Measurements from ENCODE around the gene ZNF783. TPM values are rescaled to one million over a fixed set of nuclear protein-coding genes. Genes with fewer than 3 reads are reported as not detected.
A peak's percentile ranks its signal among the peaks of the same experiment; 100 is the strongest.

ZNF783 gene
- total and polyA plus RNA-seq, 2 donors (not counting 1 experiment from before 2014, with no cell fraction given), result 38.1 to 43.8 TPM

DNA sequence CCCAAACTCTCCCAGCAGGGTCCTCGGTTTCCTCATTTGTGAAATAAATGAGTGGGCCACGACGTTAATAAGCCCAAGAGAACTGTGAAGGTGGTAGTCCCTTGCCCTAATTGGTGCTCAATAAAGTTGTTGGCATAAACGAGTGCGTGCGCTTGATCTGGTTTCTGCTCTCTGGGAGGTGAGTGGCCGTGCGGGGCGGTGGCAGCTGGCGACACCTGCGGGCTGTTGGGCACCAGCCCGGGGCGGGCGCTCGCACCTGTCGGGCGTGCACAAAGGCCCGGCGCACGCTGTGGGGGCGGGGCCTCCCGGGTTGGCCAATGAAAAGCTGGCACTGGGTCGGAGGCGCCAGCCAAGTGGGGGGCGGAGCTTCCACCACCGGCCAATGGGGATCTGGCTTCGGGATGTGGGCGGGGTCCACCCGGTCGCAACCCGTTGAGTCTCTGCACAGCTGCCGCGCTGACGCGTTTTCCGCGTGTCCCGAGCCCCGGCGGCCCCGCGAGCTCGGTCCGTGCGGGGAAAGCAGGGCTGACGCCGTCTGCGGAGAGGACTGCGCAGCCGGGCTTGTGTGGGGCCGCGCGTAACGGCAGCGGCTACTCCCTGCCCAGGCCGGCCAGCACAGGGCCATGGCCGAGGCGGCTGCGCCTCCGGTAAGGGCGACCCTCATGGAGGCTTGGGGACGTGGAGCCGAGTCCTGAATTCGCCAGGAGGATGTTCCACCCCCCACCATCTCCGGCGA lies 23.0 kb downstream of the ZNF783 start:
- Histone ChIP-seq H3K9me3 (ENCODE audit: control extremely low read depth in 1 of 3, control insufficient read depth in 2 of 3, insufficient read depth in 1 of 3, low read length in 2 of 3) (peaks cover 0 to 4% (median 0%) of the 10 kb centered on the region in 3 donors), H2AFZ (ENCODE audit: insufficient read depth, low read depth, low read length, poor library complexity, severe bottlenecking) (peak overlapping the region; percentile 67), H3K4me1 (ENCODE audit: control insufficient read depth in 2 of 2, insufficient read depth in 2 of 2, low read length in 2 of 2) (peaks cover 20 to 27% of the 10 kb centered on the region in 2 donors), H3K27me3 (replicated peaks in 1 of 4; ENCODE audit: control extremely low read depth in 1 of 4, control insufficient read depth in 3 of 4, insufficient read depth in 4 of 4, low read length in 3 of 4) (no peaks in the 10 kb centered on the region), H3K79me2 (ENCODE audit: control insufficient read depth, insufficient read depth, low read length) (peaks cover 5% of the 10 kb centered on the region), H3K27ac (ENCODE audit: low read length in 2 of 2) (peak overlapping the region in 1 of 2 donors; percentile 36), H3K4me3 (ENCODE audit: control extremely low read depth in 1 of 5, extremely low read depth in 1 of 5, insufficient read depth in 1 of 5, low read depth in 2 of 5, low read length in 4 of 5) (peak overlapping the region; percentile 31 to 69 (median 60)), H3K4me2 (replicated peaks; ENCODE audit: low read depth, low read length, poor library complexity, severe bottlenecking) (peak overlapping the region; percentile 91), H3K36me3 (replicated peaks in 1 of 2; ENCODE audit: control extremely low read depth in 1 of 2, control insufficient read depth in 1 of 2, extremely low read depth in 1 of 2, insufficient read depth in 2 of 2, low read length in 1 of 2) (peaks cover 0 to 11% of the 10 kb centered on the region in 2 experiments), H4K20me1 (ENCODE audit: control insufficient read depth, insufficient read depth, low read length, poor library complexity, severe bottlenecking) (no peaks in the 10 kb centered on the region), H3K9ac (ENCODE audit: low read length) (peak overlapping the region; percentile 65)
- ATAC-seq (ENCODE audit: low read depth), result peak; percentile 97
- Mint-ChIP-seq H3K9me3 (ENCODE audit: insufficient read depth) (no peaks in the 10 kb centered on the region), H3K4me1 (peaks cover 32% of the 10 kb centered on the region), H3K27ac (peak overlapping the region; percentile 74), H3K27me3 (no peaks in the 10 kb centered on the region), H3K4me3 (peak overlapping the region; percentile 93)
- 3% methylated on average over 64 of the region's 66 CpGs for WGBS (ENCODE audit: insufficient coverage)
- ChIA-PET CTCF (interaction anchor here (0.6 to 2.0 kb wide), 8 partner anchors 10 to 339 kb away, joined by 3 to 34 read pairs (median 6); partner anchors contain the start of genes ZNF282 and ZNF783), POLR2A (interaction anchor here (0.6 to 2.9 kb wide), 5 partner anchors 23 to 221 kb away, joined by 3 to 17 read pairs (median 5); partner anchors contain the start of genes ZNF398 and ZNF783)
- intact Hi-C loops (cut with micrococcal nuclease), result loop anchor here (1.0 kb wide), 3 partner anchors 23 to 257 kb away; partner anchors contain the start of genes PDIA4, ZNF212 and ZNF783
- DNase-seq, result peak; percentile 97
- TF ChIP-seq, protein P1, sequence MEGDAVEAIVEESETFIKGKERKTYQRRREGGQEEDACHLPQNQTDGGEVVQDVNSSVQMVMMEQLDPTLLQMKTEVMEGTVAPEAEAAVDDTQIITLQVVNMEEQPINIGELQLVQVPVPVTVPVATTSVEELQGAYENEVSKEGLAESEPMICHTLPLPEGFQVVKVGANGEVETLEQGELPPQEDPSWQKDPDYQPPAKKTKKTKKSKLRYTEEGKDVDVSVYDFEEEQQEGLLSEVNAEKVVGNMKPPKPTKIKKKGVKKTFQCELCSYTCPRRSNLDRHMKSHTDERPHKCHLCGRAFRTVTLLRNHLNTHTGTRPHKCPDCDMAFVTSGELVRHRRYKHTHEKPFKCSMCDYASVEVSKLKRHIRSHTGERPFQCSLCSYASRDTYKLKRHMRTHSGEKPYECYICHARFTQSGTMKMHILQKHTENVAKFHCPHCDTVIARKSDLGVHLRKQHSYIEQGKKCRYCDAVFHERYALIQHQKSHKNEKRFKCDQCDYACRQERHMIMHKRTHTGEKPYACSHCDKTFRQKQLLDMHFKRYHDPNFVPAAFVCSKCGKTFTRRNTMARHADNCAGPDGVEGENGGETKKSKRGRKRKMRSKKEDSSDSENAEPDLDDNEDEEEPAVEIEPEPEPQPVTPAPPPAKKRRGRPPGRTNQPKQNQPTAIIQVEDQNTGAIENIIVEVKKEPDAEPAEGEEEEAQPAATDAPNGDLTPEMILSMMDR (IDR thresholded peaks at IDR 0.05), result no peak
- no peak for TF ChIP-seq EZH2 (IDR thresholded peaks at IDR 0.05; ENCODE audit: borderline replicate concordance, insufficient read depth, low read depth, low read length, poor library complexity, severe bottlenecking)

Measured in B cell (primary cell).